Sigmoid colon (tissue), 4 donors: Measurements from ENCODE around the gene AMER3.

ENCODE experiments used
- EP300 ChIP-seq, 4 donors: sonication (generic); formaldehyde crosslinking; IDR thresholded peaks; one replicate each; pipeline ENCODE4 v1.6.1; 2017; ENCODE audit warnings: antibody characterized with exemption in 4 of 4
- POLR2A ChIP-seq, 2 donors: fragments of 450-650 bp; IDR thresholded peaks; one replicate each; pipeline ENCODE4 v1.6.1; 2016; ENCODE audit warnings: antibody characterized with exemption in 2 of 2, mild to moderate bottlenecking in 2 of 2, moderate library complexity in 2 of 2
- POLR2AphosphoS5 ChIP-seq, 4 donors: sonication (generic); formaldehyde crosslinking; IDR thresholded peaks; one replicate each; pipeline ENCODE4 v1.6.1; 2017; ENCODE audit warnings: antibody characterized with exemption in 4 of 4
- TF ChIP-seq, protein P1 (sequence below), 4 experiments: fragments of 450-650 bp in 3 of 4; fragments of 200-600 bp in 1 of 4; IDR thresholded peaks; one replicate each; pipeline ENCODE4 v1.5.1; 2016 to 2019; ENCODE audit warnings: antibody characterized with exemption in 4 of 4, mild to moderate bottlenecking in 3 of 4, moderate library complexity in 2 of 4

GRCh38 chr2:130806370-130806769 is 51.0 kb downstream of the AMER3 start:
- TF ChIP-seq, protein P1, sequence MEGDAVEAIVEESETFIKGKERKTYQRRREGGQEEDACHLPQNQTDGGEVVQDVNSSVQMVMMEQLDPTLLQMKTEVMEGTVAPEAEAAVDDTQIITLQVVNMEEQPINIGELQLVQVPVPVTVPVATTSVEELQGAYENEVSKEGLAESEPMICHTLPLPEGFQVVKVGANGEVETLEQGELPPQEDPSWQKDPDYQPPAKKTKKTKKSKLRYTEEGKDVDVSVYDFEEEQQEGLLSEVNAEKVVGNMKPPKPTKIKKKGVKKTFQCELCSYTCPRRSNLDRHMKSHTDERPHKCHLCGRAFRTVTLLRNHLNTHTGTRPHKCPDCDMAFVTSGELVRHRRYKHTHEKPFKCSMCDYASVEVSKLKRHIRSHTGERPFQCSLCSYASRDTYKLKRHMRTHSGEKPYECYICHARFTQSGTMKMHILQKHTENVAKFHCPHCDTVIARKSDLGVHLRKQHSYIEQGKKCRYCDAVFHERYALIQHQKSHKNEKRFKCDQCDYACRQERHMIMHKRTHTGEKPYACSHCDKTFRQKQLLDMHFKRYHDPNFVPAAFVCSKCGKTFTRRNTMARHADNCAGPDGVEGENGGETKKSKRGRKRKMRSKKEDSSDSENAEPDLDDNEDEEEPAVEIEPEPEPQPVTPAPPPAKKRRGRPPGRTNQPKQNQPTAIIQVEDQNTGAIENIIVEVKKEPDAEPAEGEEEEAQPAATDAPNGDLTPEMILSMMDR (IDR thresholded peaks at IDR 0.05), result no peak
- TF ChIP-seq POLR2AphosphoS5 (IDR thresholded peaks at IDR 0.05), result no peak
- no peak for TF ChIP-seq POLR2A (IDR thresholded peaks at IDR 0.05)
- no peak for TF ChIP-seq EP300 (IDR thresholded peaks at IDR 0.05)
